GM13976 (cell line): Measurements from ENCODE around the gene TIPIN.

Source experiments
- DNase-seq: peaks from one replicate; pipeline ENCODE4 v3.0.0; 2012; ENCODE audit warnings: low spot score
- in situ Hi-C: fragments of 300-500 bp; cut with MboI; formaldehyde crosslinking; loops from one replicate; pipeline ENCODE4 v1.12.0; 2022; ENCODE audit warnings: low sequenced_read_pairs, mixed read lengths, inconsistent platforms; ENCODE audit not compliant: unreplicated experiment
- TF ChIP-seq, protein P1 (sequence below): IDR thresholded peaks from 2 replicates; pipeline ENCODE4 v1.5.1; 2012; ENCODE audit warnings: borderline replicate concordance, mild to moderate bottlenecking; ENCODE audit not compliant: insufficient read depth; ENCODE audit errors: extremely low read depth, missing control alignments, control extremely low read depth

The TIPIN gene

GRCh38 chr15:66356359-66357236 is at the start of gene TIPIN:
Gene TIPIN (minus strand): TSS chr15:66356685. CDS start chr15:66352947, 3,738 bp downstream.
- in situ Hi-C loops: no loop called here
- peak; percentile 97 for DNase-seq
- TF ChIP-seq, protein P1, sequence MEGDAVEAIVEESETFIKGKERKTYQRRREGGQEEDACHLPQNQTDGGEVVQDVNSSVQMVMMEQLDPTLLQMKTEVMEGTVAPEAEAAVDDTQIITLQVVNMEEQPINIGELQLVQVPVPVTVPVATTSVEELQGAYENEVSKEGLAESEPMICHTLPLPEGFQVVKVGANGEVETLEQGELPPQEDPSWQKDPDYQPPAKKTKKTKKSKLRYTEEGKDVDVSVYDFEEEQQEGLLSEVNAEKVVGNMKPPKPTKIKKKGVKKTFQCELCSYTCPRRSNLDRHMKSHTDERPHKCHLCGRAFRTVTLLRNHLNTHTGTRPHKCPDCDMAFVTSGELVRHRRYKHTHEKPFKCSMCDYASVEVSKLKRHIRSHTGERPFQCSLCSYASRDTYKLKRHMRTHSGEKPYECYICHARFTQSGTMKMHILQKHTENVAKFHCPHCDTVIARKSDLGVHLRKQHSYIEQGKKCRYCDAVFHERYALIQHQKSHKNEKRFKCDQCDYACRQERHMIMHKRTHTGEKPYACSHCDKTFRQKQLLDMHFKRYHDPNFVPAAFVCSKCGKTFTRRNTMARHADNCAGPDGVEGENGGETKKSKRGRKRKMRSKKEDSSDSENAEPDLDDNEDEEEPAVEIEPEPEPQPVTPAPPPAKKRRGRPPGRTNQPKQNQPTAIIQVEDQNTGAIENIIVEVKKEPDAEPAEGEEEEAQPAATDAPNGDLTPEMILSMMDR: no peak

- TF ChIP-seq, protein P1: no peak
- no peak for DNase-seq
- in situ Hi-C loops: no loop called here
Measured at GRCh38 chr15:66405615-66406014, 49.1 kb upstream of the TIPIN start.

GRCh38 chr15:66405007-66405406 is 48.5 kb upstream of the TIPIN start:
- DNase-seq: no peak
- in situ Hi-C loops: no loop called here
- TF ChIP-seq, protein P1: no peak

DNA sequence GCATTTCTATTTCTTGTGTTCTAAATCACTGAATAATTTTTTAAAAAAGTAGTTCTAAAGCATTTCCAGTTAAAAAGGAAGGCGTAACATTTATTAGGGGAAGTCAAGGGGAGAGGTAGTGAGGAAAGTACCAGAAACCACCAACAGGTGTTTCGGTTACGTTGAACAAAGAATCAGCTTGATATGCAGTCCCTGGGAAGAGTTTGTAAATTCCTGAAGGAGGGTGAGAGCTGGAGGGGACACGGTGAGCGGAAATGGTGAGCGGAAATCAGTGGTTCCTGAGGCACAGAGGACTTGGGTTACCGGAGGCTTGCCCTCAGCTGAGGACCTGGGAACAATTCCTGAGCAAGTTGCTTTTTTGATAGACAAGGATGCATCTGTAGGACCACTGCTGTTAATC is 48.0 kb upstream of the TIPIN start:
- DNase-seq: no peak
- TF ChIP-seq, protein P1: no peak

DNA sequence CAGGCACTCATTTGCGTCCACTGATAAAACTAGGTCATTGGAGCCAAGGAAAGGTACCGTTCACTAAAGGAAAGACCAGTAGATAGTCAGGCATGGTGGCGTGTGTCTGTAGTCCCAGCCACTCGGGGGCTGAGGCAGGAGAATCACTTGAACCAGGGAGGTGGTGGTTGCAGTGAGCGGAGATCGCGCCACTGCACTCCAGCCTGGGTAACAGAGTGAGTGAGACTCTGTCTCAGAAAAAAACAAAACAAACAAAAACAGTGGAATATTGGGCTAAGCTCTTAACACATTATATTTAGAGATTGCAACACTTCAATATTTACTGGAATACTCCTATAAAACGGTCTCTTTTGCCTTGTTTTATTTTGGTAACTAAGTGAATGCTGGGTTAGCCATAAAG is 47.6 kb upstream of the TIPIN start:
- TF ChIP-seq, protein P1: no peak
- in situ Hi-C loops: no loop called here
- DNase-seq: no peak

More for the DNA sequence above, 48.0 kb upstream of the TIPIN start:
- in situ Hi-C loops: no loop called here

DNA sequence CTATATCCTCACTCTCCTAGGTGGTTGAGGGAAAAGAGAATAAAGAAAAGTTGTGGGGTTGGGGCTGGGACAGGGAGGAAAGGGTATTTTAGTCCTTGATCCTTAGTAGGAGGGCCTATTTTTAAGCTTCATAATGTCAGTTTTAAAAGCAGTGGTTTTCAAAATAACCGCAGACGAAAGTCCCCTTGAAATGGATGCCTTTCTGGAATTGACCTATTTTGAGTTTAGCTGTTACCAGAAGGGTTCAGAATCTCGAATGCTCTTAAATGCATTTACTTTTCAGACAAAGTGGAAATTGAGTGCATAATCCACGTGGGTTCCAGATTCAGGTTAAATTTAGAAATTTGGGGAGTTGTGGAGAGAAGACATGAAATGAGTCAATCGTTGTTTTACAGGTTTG is 46.8 kb upstream of the TIPIN start:
- TF ChIP-seq, protein P1: no peak
- DNase-seq: no peak
- in situ Hi-C loops: no loop called here
